Skeletal muscle tissue (tissue), 4 donors: ENCODE data around the gene SRPRA. TPM values are rescaled to one million over a fixed set of nuclear protein-coding genes. Genes with fewer than 3 reads are reported as not detected.
"Not testable (repeated sequence)": the region's sequence is repeated elsewhere in the genome, so short reads cannot be mapped to it uniquely, and the experiment has no call there.

Source experiments
- H3K27ac ChIP-seq: one replicate; pipeline ENCODE4 v1.7.0; 2013; ENCODE audit warnings: mild to moderate bottlenecking, low read depth, low read length, inconsistent platforms
- H3K27me3 ChIP-seq, 3 donors: one replicate each; pipeline ENCODE4 v1.7.0; 2013; ENCODE audit warnings: low read length in 3 of 3; ENCODE audit not compliant: control insufficient read depth in 3 of 3, insufficient read depth in 3 of 3
- H3K36me3 ChIP-seq, 3 donors: one replicate each; pipeline ENCODE4 v1.7.0; 2013; ENCODE audit warnings: low read length in 3 of 3; ENCODE audit not compliant: control insufficient read depth in 3 of 3, insufficient read depth in 3 of 3
- H3K4me1 ChIP-seq, 3 donors: one replicate each; pipeline ENCODE4 v1.7.0; 2013; ENCODE audit warnings: low read length in 3 of 3, mild to moderate bottlenecking in 3 of 3; ENCODE audit not compliant: control insufficient read depth in 3 of 3, insufficient read depth in 3 of 3
- H3K4me3 ChIP-seq, 3 donors: one replicate each; pipeline ENCODE4 v1.7.0; 2013; ENCODE audit warnings: low read length in 3 of 3
- H3K9ac ChIP-seq, 3 donors: one replicate each; pipeline ENCODE4 v1.7.0; 2013; ENCODE audit warnings: low read length in 3 of 3, mild to moderate bottlenecking in 3 of 3, moderate library complexity in 2 of 3, low read depth in 1 of 3
- H3K9me3 ChIP-seq, 3 donors: one replicate each; pipeline ENCODE4 v1.7.0; 2013; ENCODE audit warnings: low read length in 3 of 3; ENCODE audit not compliant: control insufficient read depth in 3 of 3
- total RNA-seq: library from RNA; depleted of rRNA; stranded (reverse); fragments of >200 nt; gene quantifications from one replicate; pipeline ENCODE4 v1.2.3, GENCODE V29; 2014
- donor health status: Osteomylitis.

SRPRA gene
- total RNA-seq, 1 donor from 2014 or later: 20.9 TPM

GRCh38 chr11:126308771-126309170 lies 40.1 kb upstream of the SRPRA start:
- H3K4me3 ChIP-seq: peak overlapping the region in 1 of 3 donors; percentile 17
- H3K9me3 ChIP-seq, H3K27me3 ChIP-seq: not testable (repeated sequence)
- peaks cover 20 to 40% (median 28%) of the 10 kb centered on the region in 3 donors for H3K4me1 ChIP-seq
- H3K36me3 ChIP-seq: peaks cover 4 to 11% (median 7%) of the 10 kb centered on the region in 3 donors
- peak overlapping the region; percentile 1 to 53 (median 43) for H3K9ac ChIP-seq
- peak overlapping the region; percentile 42 for H3K27ac ChIP-seq

GRCh38 chr11:126308271-126308671 lies 39.6 kb upstream of the SRPRA start:
- Histone ChIP-seq H3K4me3 (peak overlapping the region in 1 of 3 donors; percentile 17), H3K9me3 (no peaks in the 10 kb centered on the region), H3K27me3 (no peaks in the 10 kb centered on the region), H3K27ac (peak overlapping the region; percentile 42), H3K9ac (peak overlapping the region; percentile 1 to 53 (median 43)), H3K36me3 (peaks cover 4 to 7% (median 6%) of the 10 kb centered on the region in 3 donors), H3K4me1 (peaks cover 25 to 45% (median 32%) of the 10 kb centered on the region in 3 donors)

- peak overlapping the region; percentile 42 for H3K27ac ChIP-seq
- peaks cover 25 to 46% (median 33%) of the 10 kb centered on the region in 3 donors for H3K4me1 ChIP-seq
- no peak overlapping the region for H3K4me3 ChIP-seq
- no peaks in the 10 kb centered on the region for H3K9me3 ChIP-seq
- peaks cover 0 to 7% (median 5%) of the 10 kb centered on the region in 3 donors for H3K36me3 ChIP-seq
- H3K9ac ChIP-seq: peak overlapping the region in 1 of 3 donors; percentile 3
- no peaks in the 10 kb centered on the region for H3K27me3 ChIP-seq
Measured at GRCh38 chr11:126307706-126308105, 39.0 kb upstream of the SRPRA start.

- peaks cover 21 to 37% (median 29%) of the 10 kb centered on the region in 3 donors for H3K4me1 ChIP-seq
- no peaks in the 10 kb centered on the region for H3K9me3 ChIP-seq
- peaks cover 0 to 5% (median 5%) of the 10 kb centered on the region in 3 donors for H3K36me3 ChIP-seq
- no peaks in the 10 kb centered on the region for H3K27me3 ChIP-seq
- no peak overlapping the region for H3K27ac ChIP-seq
- no peak overlapping the region for H3K9ac ChIP-seq
- no peak overlapping the region for H3K4me3 ChIP-seq
Measured at GRCh38 chr11:126305699-126306098, 37.0 kb upstream of the SRPRA start.

GRCh38 chr11:126304457-126305075 lies 35.9 kb upstream of the SRPRA start:
- H3K27ac ChIP-seq: peak overlapping the region; percentile 88
- H3K27me3 ChIP-seq: no peaks in the 10 kb centered on the region
- no peaks in the 10 kb centered on the region for H3K9me3 ChIP-seq
- H3K4me3 ChIP-seq: peak overlapping the region; percentile 98 to 100 (median 98)
- peaks cover 0 to 5% (median 0%) of the 10 kb centered on the region in 3 donors for H3K36me3 ChIP-seq
- H3K4me1 ChIP-seq: peaks cover 19 to 31% (median 23%) of the 10 kb centered on the region in 3 donors
- H3K9ac ChIP-seq: peak overlapping the region; percentile 90 to 95 (median 92)

GRCh38 chr11:126303623-126304456 lies 35.1 kb upstream of the SRPRA start, which contains the start of gene DCPS:
DCPS (plus strand) TSS chr11:126304060; CDS start chr11:126304081, 21 bp downstream.
- peaks cover 0 to 5% (median 0%) of the 10 kb centered on the region in 3 donors for H3K36me3 ChIP-seq
- H3K27ac ChIP-seq: peak within 1 kb of the TSS; percentile 88
- H3K27me3 ChIP-seq: no peaks in the 10 kb centered on the region
- peak within 1 kb of the TSS; percentile 90 to 95 (median 92) for H3K9ac ChIP-seq
- peak within 1 kb of the TSS; percentile 98 to 100 (median 98) for H3K4me3 ChIP-seq
- H3K9me3 ChIP-seq: no peaks in the 10 kb centered on the region
- peaks cover 19 to 31% (median 22%) of the 10 kb centered on the region in 3 donors for H3K4me1 ChIP-seq

- H3K4me1 ChIP-seq: no peaks in the 10 kb centered on the region
- no peak overlapping the region for H3K9ac ChIP-seq
- peaks cover 21 to 28% (median 26%) of the 10 kb centered on the region in 3 donors for H3K36me3 ChIP-seq
- H3K27me3 ChIP-seq: no peaks in the 10 kb centered on the region
- H3K27ac ChIP-seq: no peak overlapping the region
- H3K9me3 ChIP-seq: no peaks in the 10 kb centered on the region
- no peak overlapping the region for H3K4me3 ChIP-seq
Measured at GRCh38 chr11:126297004-126297403, 28.3 kb upstream of the SRPRA start.

GRCh38 chr11:126293726-126294125 lies 25.0 kb upstream of the SRPRA start:
- H3K36me3 ChIP-seq: peaks cover 32 to 47% (median 43%) of the 10 kb centered on the region in 3 donors
- no peak overlapping the region for H3K27ac ChIP-seq
- no peaks in the 10 kb centered on the region for H3K27me3 ChIP-seq
- no peak overlapping the region for H3K4me3 ChIP-seq
- no peaks in the 10 kb centered on the region for H3K4me1 ChIP-seq
- H3K9ac ChIP-seq: no peak overlapping the region
- H3K9me3 ChIP-seq: no peaks in the 10 kb centered on the region

- H3K4me1 ChIP-seq: no peaks in the 10 kb centered on the region
- H3K27me3 ChIP-seq: no peaks in the 10 kb centered on the region
- H3K36me3 ChIP-seq: peaks cover 32 to 47% (median 41%) of the 10 kb centered on the region in 3 donors
- H3K9ac ChIP-seq: peak overlapping the region in 1 of 3 donors; percentile 16
- no peaks in the 10 kb centered on the region for H3K9me3 ChIP-seq
- H3K4me3 ChIP-seq: no peak overlapping the region
- no peak overlapping the region for H3K27ac ChIP-seq
Measured at GRCh38 chr11:126290887-126291286, 22.2 kb upstream of the SRPRA start.
